GM12891 (cell line): ENCODE data around the gene MRPL53.

Source experiments
- DNase-seq: peaks from one replicate; pipeline ENCODE4 v3.0.0; 2011; ENCODE audit warnings: low spot score; ENCODE audit not compliant: insufficient read length
- FAIRE-seq: peaks from 2 replicates; lab custom pipeline; 2011; peaks lifted over from hg19 to GRCh38; lab: Jason Lieb, UNC
- PAX5 ChIP-seq: IDR thresholded peaks from 2 replicates; pipeline ENCODE4 v1.6.1; 2011; ENCODE audit warnings: low read length, moderate library complexity, mild to moderate bottlenecking; ENCODE audit not compliant: insufficient read depth, severe bottlenecking
- POLR2A ChIP-seq: IDR thresholded peaks from 2 replicates; pipeline ENCODE4 v1.6.1; 2011; ENCODE audit warnings: low read depth, low read length, control low read depth
- POLR2AphosphoS5 ChIP-seq: IDR thresholded peaks from 2 replicates; pipeline ENCODE4 v1.6.1; 2011; ENCODE audit warnings: low read depth, low read length, control low read depth
- POU2F2 ChIP-seq: IDR thresholded peaks from 2 replicates; pipeline ENCODE4 v1.6.1; 2011; ENCODE audit warnings: low read depth, mild to moderate bottlenecking, control low read depth, low read length, moderate library complexity
- SPI1 ChIP-seq: IDR thresholded peaks from 2 replicates; pipeline ENCODE4 v1.6.1; 2011; ENCODE audit warnings: low read depth, low read length, control low read depth
- TAF1 ChIP-seq: IDR thresholded peaks from 2 replicates; pipeline ENCODE4 v1.6.1; 2011; ENCODE audit warnings: low read depth, low read length, control low read depth

The MRPL53 gene

DNA sequence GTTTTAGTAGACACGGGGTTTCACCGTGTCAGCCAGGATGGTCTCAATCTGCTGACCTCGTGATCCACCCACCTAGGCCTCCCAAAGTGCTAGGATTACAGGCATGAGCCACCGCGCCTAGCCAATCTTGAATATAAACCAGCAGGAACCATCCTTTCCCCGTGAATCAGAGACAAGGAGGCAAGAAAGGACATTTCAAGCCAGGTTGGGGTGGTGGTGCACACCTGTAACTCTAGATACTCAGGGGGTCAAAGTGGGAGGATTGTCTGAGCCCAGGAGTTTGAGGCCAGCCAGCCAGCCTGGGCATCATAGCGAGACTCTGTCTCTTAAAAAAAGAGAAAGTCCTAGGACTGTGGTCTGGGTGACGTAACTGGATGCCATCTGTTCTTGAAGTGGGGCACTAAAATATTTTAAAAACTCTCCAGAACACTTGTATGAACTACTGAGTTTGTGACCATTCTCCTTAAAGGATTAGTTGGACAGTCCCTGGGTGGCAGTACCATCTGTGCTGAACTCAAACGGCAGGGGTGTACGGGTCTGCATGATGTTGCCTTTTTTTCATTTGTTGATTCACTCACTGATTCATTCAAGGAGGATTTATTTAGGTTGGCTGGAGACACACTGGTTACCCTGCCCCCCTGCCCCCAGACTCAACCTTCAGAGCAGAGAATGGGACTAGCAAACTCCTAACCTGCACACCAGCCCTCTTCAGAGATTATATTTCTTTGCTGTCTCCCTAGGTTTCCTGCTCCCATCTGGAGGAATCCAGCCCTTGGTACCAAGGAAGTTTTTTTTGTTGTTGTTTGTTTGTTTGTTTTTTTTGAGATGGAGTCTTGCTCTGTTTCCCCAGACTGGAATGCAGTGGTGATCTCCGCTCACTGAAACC, 38.9 kb upstream of the MRPL53 start:
- TF ChIP-seq POLR2A (no peak), POLR2AphosphoS5 (no peak), TAF1 (no peak)
- DNase-seq (no peak), FAIRE-seq (no peak)

DNA sequence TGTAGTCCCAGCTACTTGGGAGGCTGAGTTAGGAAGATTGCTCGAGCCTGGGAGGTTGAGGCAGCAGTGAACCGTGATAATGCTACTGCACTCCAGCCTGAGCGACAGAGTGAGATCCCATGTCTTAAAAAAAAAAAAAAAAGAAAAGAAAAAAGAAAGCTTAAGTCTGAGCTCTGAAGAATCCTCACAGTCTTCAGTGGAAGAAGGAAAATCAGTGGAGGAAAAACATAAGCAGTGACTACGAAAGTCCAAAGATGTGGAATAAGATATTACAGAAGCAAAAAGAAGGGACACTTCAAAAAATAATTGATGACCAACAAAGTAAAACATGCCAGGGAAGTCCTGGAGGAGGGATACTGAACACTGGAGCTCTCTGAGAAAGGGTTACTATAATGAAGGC, 37.8 kb upstream of the MRPL53 start:
- no peak for FAIRE-seq
- no peak for DNase-seq
- TF ChIP-seq TAF1 = no peak

GRCh38 chr2:74507926-74508520, 35.5 kb upstream of the MRPL53 start:
- FAIRE-seq = no peak
- no peak for TF ChIP-seq TAF1
- TF ChIP-seq POU2F2 = no peak
- TF ChIP-seq POLR2AphosphoS5 = no peak
- TF ChIP-seq SPI1 = no peak
- TF ChIP-seq PAX5 = no peak
- TF ChIP-seq POLR2A = no peak
- DNase-seq = no peak

GRCh38 chr2:74507145-74507925, 34.9 kb upstream of the MRPL53 start, which contains the start of gene PCGF1:
Gene PCGF1 (minus strand): TSS chr2:74507695. CDS start chr2:74507668, 27 bp downstream.
- FAIRE-seq = peak; percentile 93
- peak; percentile 94 for DNase-seq
- TF ChIP-seq SPI1 (no peak), PAX5 (no peak), POLR2A (peak; percentile 91), POU2F2 (no peak), TAF1 (peak; percentile 91), POLR2AphosphoS5 (peak; percentile 80; the same call in 1 of the 2 replicates)

- FAIRE-seq = no peak
- no peak for TF ChIP-seq SPI1
- TF ChIP-seq TAF1 = no peak
- no peak for TF ChIP-seq POLR2A
- TF ChIP-seq PAX5 = no peak
- TF ChIP-seq POU2F2 = no peak
- TF ChIP-seq POLR2AphosphoS5 = no peak
- no peak for DNase-seq
Measured at GRCh38 chr2:74505448-74506246, 33.2 kb upstream of the MRPL53 start.

DNA sequence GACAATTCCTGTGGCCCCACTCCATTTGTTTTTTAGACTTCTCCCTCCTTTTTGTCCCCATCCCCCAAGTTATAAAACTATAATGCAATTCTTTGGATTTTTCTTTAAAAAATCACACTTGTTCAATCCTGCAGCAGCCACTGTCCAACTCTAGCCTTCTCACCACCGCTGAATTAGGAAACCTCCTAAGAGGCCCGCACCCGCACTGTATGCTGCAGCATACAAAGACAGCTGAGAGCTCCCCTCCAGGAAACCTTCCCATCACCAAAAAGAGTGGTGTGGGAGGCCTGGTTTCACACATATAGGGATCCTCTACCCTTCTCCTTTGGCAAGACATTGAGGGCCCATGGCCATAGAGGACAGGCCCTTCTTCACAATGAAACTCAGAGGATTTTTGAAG, 32.1 kb upstream of the MRPL53 start:
- no peak for DNase-seq
- no peak for FAIRE-seq
- TF ChIP-seq SPI1 (no peak), POLR2A (no peak), POLR2AphosphoS5 (no peak), POU2F2 (no peak), PAX5 (no peak), TAF1 (no peak)

- no peak for TF ChIP-seq PAX5
- TF ChIP-seq TAF1 = no peak
- DNase-seq = no peak
- FAIRE-seq = no peak
Measured at GRCh38 chr2:74503506-74504475, 31.3 kb upstream of the MRPL53 start.

- DNase-seq (no peak), FAIRE-seq (peak; percentile 66)
- TF ChIP-seq TAF1 (peak; percentile 34; the same call in 1 of the 2 replicates), POLR2AphosphoS5 (0 out of 2 replicates have a peak, but pooled peaks have one; percentile 29), SPI1 (no peak), POLR2A (peak; percentile 60; the same call in 1 of the 2 replicates)
Measured at GRCh38 chr2:74502720-74503505, 30.4 kb upstream of the MRPL53 start.
